22Rv1 (cell line): ENCODE data around the gene PTH2R.

Experiments used
- H3K27ac ChIP-seq: fragments of 450-650 bp; 2 replicates; pipeline ENCODE4 v1.5.1; 2017
- ZFX ChIP-seq: fragments of 450-650 bp; IDR thresholded peaks from 2 replicates; pipeline ENCODE4 v1.6.1; 2017; ENCODE audit warnings: antibody characterized with exemption, borderline replicate concordance
- TF ChIP-seq, protein P1 (sequence below): fragments of 450-650 bp; IDR thresholded peaks from 2 replicates; pipeline ENCODE4 v1.5.1; 2017; ENCODE audit warnings: mild to moderate bottlenecking

The PTH2R gene

DNA sequence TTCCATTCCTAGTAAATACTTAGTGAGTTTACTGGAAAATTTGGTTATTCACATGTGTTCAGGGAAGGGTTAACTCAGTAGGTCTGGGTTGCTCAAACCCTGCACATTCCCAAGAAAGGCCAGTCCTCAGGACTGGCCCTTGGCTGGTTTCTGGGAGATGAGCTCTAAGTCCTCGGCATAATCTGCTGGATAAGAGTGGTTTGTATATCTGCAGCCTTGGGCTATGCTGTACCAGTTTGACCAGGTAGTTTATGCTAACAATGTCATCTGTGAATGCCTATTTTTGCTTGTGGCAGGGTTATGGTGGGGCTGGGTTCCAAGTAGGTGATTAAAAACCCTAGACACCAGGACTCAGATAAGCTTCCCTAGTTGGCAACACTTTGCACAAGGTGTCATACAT lies 7.4 kb upstream of the PTH2R start:
- H3K27ac ChIP-seq = no peak overlapping the region
- TF ChIP-seq, protein P1, sequence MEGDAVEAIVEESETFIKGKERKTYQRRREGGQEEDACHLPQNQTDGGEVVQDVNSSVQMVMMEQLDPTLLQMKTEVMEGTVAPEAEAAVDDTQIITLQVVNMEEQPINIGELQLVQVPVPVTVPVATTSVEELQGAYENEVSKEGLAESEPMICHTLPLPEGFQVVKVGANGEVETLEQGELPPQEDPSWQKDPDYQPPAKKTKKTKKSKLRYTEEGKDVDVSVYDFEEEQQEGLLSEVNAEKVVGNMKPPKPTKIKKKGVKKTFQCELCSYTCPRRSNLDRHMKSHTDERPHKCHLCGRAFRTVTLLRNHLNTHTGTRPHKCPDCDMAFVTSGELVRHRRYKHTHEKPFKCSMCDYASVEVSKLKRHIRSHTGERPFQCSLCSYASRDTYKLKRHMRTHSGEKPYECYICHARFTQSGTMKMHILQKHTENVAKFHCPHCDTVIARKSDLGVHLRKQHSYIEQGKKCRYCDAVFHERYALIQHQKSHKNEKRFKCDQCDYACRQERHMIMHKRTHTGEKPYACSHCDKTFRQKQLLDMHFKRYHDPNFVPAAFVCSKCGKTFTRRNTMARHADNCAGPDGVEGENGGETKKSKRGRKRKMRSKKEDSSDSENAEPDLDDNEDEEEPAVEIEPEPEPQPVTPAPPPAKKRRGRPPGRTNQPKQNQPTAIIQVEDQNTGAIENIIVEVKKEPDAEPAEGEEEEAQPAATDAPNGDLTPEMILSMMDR = no peak
- no peak for TF ChIP-seq ZFX

DNA sequence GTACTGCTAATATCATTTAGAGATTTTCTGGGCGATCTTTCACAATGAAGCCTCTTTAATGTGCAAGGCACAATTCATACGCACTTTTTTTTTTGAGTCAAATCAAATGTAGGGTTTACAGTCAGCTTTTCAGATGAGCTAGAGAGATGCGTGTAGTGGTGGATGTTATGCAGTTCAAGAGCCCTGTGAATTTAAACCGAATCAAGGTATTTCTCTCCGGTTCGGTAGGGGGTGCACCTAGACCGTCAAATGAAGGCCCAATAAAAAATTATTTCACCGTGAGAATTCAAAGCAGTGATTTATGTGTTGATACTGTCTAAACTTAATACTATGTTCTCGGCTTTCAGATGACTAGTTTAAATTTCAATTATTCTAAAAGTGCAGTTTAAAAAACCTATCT lies 1.1 kb downstream of the PTH2R start:
- no peak for TF ChIP-seq ZFX
- TF ChIP-seq, protein P1 = peak; percentile 72
- no peak overlapping the region for H3K27ac ChIP-seq

DNA sequence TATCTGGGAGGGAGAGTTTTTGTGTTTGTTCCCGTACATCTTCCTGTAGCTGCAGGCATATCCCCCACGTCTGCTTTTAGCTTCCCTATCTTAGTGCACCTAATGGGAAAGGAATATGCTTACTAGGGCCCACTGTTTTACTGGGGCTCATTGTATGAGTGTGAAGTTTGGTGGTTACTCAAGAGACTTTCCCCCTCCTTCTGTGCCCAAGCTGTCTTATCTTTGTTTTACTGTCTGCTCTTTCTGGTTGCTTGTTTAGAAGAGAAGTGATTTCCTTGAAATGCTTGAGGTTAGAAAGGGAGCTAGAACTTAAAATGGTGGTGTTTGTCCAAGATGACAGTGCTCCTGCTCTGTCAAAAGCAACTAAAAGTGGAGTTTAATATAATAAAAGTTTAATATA lies 7.3 kb downstream of the PTH2R start:
- H3K27ac ChIP-seq = no peak overlapping the region
- TF ChIP-seq, protein P1 = no peak
- no peak for TF ChIP-seq ZFX

DNA sequence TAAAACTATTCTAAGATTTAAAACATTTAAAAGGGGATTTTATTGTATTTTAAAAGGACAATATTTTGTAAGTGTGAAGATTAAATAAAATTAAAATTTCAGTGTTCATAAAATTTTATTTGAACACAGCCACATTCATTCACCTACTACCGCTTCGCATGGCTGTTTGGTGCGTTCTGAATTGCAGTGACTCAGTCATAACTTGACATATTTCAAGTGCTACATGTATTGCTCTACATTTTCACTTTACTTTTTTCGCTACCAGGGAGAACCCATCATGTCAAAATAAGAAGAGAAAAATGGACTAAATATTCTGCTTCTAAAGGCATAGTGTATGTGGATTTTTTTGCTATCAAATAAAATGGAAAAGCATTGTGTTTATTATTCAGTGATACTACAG lies 8.7 kb downstream of the PTH2R start:
- no peak for TF ChIP-seq ZFX
- TF ChIP-seq, protein P1 = no peak
- H3K27ac ChIP-seq = no peak overlapping the region

DNA sequence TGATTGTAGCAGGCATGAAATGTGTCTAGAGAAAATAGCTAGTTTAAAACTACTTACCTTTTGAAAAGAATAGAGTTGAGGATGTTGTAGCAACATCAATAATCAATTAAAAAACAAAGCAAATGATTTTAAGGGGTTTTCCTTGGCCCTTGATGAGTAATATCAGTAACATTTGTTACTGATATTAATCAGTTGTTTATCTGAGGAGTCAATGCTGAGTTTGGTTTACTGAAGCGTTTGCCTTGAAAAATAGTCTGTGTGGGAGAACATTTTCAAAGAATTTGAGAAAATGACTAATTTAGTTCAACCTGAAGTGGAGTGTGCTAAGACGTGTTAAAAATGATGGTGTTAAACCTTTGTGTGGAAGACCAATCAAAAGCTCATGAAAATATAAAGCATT lies 9.3 kb downstream of the PTH2R start:
- no peak overlapping the region for H3K27ac ChIP-seq
- TF ChIP-seq, protein P1 = no peak
- no peak for TF ChIP-seq ZFX

DNA sequence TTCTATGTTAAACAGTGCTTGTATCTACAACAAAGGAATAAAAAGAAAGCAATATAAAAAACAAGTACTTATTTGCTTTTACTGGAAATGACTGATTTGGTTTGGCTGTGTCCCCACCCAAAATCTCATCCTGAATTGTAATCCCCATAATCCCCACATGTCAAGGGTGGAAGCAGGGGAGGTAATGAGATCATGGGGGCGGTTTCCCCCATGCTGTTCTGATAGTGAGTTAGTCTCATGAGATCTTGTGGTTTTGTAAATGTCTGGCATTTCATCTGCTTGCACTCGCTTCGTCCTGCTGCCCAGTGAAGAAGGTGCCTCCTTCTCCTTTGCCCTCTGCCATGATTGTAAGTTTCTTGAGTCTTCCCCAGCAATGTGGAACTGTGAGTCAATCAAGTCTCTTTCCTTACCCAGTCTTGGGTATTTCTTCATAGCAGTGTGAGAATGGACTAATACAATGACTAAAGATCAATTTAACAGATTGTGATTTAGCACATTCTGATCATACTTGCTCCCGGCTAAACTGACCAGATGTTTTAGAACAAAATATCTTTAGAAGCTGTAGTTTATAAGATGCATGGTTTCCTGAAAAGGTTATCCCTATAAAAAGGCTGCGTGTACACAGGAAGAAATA lies 19.9 kb downstream of the PTH2R start:
- H3K27ac ChIP-seq = no peak overlapping the region
- TF ChIP-seq, protein P1 = no peak
- no peak for TF ChIP-seq ZFX

DNA sequence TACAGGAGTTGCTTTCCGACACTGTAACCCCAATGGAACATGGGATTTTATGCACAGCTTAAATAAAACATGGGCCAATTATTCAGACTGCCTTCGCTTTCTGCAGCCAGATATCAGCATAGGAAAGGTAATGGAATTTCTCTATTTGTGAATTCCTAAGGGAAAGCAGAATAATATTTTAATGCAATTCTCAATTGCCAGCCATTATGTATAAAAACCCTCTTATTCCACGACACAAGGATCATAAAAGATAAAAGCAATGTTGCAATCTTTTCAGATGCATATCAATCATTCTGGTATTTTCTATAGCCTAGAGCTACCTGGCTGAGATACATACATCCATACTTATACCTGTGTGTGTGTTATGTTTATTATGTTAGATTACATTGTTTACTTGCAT lies 31.2 kb downstream of the PTH2R start:
- no peak for TF ChIP-seq ZFX
- TF ChIP-seq, protein P1 = no peak
- H3K27ac ChIP-seq = no peak overlapping the region
